Heart left ventricle (tissue), 16 donors: ENCODE results near the gene SLX9. TPM values are rescaled to one million over a fixed set of nuclear protein-coding genes. Genes with fewer than 3 reads are reported as not detected.
A peak's percentile ranks its signal among the peaks of the same experiment; 100 is the strongest.

Source experiments
- ATAC-seq, 4 donors: fragments of 200-7000 bp; cut with Tn5 transposase; one replicate each; pipeline ENCODE4 v1.9.1; 2020 to 2022; ENCODE audit warnings: moderate library complexity in 4 of 4, mild to moderate bottlenecking in 3 of 4, moderate number of reproducible peaks in 1 of 4
- DNase-seq, 5 donors: peaks; one replicate each; pipeline ENCODE4 v3.0.0-alpha.2; 2020
- H3K27ac ChIP-seq, 12 donors: fragments of 200-600 bp; sonication (generic) in 4 of 12; one replicate each; pipeline versions ENCODE4 v1.5.0 to v1.8.0; 2016 to 2022; ENCODE audit warnings: mild to moderate bottlenecking in 2 of 12
- H3K27me3 ChIP-seq, 9 donors: fragments of 200-600 bp; sonication (generic) in 2 of 9; one replicate each; pipeline versions ENCODE4 v1.5.1 to v1.8.0; 2016 to 2022; ENCODE audit warnings: mild to moderate bottlenecking in 3 of 9
- H3K36me3 ChIP-seq, 9 donors: fragments of 200-600 bp; sonication (generic) in 2 of 9; one replicate each; pipeline versions ENCODE4 v1.5.0 to v1.8.0; 2018 to 2022; ENCODE audit warnings: mild to moderate bottlenecking in 2 of 9
- H3K4me1 ChIP-seq, 12 donors: fragments of 200-600 bp; sonication (generic) in 4 of 12; one replicate each; pipeline versions ENCODE4 v1.5.0 to v1.8.0; 2016 to 2022; ENCODE audit warnings: mild to moderate bottlenecking in 3 of 12
- H3K4me3 ChIP-seq, 12 donors: fragments of 200-600 bp; sonication (generic) in 4 of 12; one replicate each; pipeline versions ENCODE4 v1.5.0 to v1.8.0; 2017 to 2022; ENCODE audit warnings: mild to moderate bottlenecking in 9 of 12, moderate library complexity in 4 of 12
- H3K9me3 ChIP-seq, 12 donors: fragments of 200-600 bp; sonication (generic) in 4 of 12; one replicate each; pipeline versions ENCODE4 v1.5.0 to v1.8.0; 2016 to 2022; ENCODE audit warnings: mild to moderate bottlenecking in 1 of 12
- POLR2A ChIP-seq, 2 donors: fragments of 450-650 bp; IDR thresholded peaks; one replicate each; pipeline ENCODE4 v1.6.1; 2017; ENCODE audit warnings: antibody characterized with exemption in 2 of 2, mild to moderate bottlenecking in 2 of 2, moderate library complexity in 2 of 2
- WGBS, 4 donors: extraction: QIAGEN DNeasy Blood & Tissue Kit in 2 of 4; methylation state at CpG; one replicate each; pipeline versions ENCODE4 v1.1.5 to v1.1.7; 2013 to 2018; 5-methylcytosine and 5-hydroxymethylcytosine counted together
- intact Hi-C, 10 donors: fragments of 100-400 bp; cut with DNase I; formaldehyde crosslinking; loops; one replicate each; pipeline versions ENCODE4 v1.11.1 to v1.14.2; 2022
- polyA plus RNA-seq, 2 donors: library from polyadenylated mRNA; stranded (reverse); fragments of 200-250 nt; gene quantifications; one replicate each; pipeline ENCODE4 v1.2.3, GENCODE V29; 2013
- total RNA-seq, 9 donors: library from RNA; depleted of rRNA in 2 of 9; stranded (reverse); fragments of >200 nt in 2 of 9; fragmentation: NEBNext Ultra II Directional in 3 of 9; extraction: Animal tissue kit (Norgen Biotek cat#: 25700) in 3 of 9; gene quantifications; one replicate each; pipeline versions ENCODE4 v1.1.0 to v1.2.4, GENCODE V29; 2016 to 2023
- TF ChIP-seq, protein P1 (sequence below), 12 donors: fragments of 200-600 bp; sonication (generic) in 4 of 12; IDR thresholded peaks; one replicate each; pipeline versions ENCODE4 v1.5.0 to v1.8.0; 2018 to 2022; ENCODE audit warnings: antibody characterized with exemption in 12 of 12, mild to moderate bottlenecking in 5 of 12
- donor health status: ischemic (EF 13 %, LVEDD 7.1; RV severe dilation, severe dysfunction).
- donor health status: healthy with polysubstance abuse.
- donor health status: DM: no; HTN: yes; CAD: no.
- donor health status: DM: no; HTN: no; CAD: no.
- donor health status: ischemic (EF 25% LVEDD 6.9; RV normal size, moderate dysfunction).
- donor health status: ischemic (EF 25% LVEDD 5.7; RV mildly dilated, moderate dysfunction).
- donor health status: healthy.
- donor health status: DM: yes; HTN: yes; CAD: no.
- donor health status: ischemic (EF 35%, LVEDD 5.7; RV mildly dilated, moderate dysfunction).
- donor health status: nonischemic (EF 11% LVEDD 7.7; RV severe dilation, severe dysfunction).
- donor health status: DM: yes; HTN: yes; CAD: no.
- donor health status: PGD.
- donor health status: ischemic (EF 29% LVEDD 5.4; RV normal size, mild dysfunction).
- donor health status: nonischemic (EF 23%, LVEDD 6.1; RV moderate dilation, normal function).

SLX9 gene
- total and polyA plus RNA-seq, 11 donors = 38.5 to 77.8 (median 49.1) TPM

DNA sequence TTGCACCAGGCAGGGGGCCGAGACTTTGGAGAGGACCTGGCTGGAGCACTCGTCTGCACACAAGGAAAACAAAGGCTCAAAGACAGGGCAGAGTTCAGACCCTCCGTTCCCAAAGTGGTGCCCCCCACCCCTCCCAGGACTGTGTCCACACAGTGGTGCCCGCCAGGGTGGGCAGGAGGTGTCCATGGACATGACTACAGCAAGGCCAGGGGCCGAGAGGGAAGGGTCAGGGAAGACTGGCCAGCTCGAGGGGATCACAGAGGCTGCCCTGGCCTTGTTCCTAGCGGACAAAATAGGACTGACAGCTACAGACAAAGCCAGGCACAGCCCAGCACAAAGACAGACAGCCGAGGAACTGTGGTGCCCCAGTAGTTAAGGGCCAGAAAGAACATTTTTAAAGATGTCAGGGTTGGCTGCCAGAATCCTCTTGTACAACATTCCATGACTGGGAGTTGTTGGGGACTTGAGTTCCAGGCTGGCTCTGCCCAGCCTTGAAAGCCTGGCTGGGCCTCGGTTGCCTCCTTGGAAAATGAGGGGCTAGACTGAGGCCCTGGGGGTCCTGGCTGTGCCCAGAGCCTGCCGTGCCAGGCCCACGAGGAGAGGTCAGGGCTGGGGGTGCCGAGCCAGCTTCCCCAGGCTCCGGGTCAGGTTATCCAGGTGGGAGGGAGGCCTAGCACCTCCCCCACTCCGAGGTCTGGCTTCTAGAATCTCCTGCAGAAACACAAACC, 63.7 kb downstream of the SLX9 start:
- H3K27ac ChIP-seq = peak overlapping the region in 2 of 12 donors; percentile 42 to 66
- DNase-seq (peak in 3 of 5 donors; percentile 24 to 40 (median 28)), ATAC-seq (peak in 2 of 4 donors; percentile 21)
- H3K4me1 ChIP-seq = peaks cover 0 to 22% (median 4%) of the 10 kb centered on the region in 12 donors
- 68 to 83% (median 82%) methylated on average over 9 to 14 of the region's 14 CpGs for WGBS, 4 donors
- intact Hi-C loops = no loop called here
- TF ChIP-seq POLR2A (IDR thresholded peaks at IDR 0.05) = no peak
- TF ChIP-seq, protein P1, sequence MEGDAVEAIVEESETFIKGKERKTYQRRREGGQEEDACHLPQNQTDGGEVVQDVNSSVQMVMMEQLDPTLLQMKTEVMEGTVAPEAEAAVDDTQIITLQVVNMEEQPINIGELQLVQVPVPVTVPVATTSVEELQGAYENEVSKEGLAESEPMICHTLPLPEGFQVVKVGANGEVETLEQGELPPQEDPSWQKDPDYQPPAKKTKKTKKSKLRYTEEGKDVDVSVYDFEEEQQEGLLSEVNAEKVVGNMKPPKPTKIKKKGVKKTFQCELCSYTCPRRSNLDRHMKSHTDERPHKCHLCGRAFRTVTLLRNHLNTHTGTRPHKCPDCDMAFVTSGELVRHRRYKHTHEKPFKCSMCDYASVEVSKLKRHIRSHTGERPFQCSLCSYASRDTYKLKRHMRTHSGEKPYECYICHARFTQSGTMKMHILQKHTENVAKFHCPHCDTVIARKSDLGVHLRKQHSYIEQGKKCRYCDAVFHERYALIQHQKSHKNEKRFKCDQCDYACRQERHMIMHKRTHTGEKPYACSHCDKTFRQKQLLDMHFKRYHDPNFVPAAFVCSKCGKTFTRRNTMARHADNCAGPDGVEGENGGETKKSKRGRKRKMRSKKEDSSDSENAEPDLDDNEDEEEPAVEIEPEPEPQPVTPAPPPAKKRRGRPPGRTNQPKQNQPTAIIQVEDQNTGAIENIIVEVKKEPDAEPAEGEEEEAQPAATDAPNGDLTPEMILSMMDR (IDR thresholded peaks at IDR 0.05) = peak in 2 of 12 donors; percentile 5 to 26
- peaks cover 0 to 22% (median 0%) of the 10 kb centered on the region in 12 donors for H3K9me3 ChIP-seq
- no peaks in the 10 kb centered on the region for H3K36me3 ChIP-seq
- no peak overlapping the region for H3K4me3 ChIP-seq
- H3K27me3 ChIP-seq = no peaks in the 10 kb centered on the region

DNA sequence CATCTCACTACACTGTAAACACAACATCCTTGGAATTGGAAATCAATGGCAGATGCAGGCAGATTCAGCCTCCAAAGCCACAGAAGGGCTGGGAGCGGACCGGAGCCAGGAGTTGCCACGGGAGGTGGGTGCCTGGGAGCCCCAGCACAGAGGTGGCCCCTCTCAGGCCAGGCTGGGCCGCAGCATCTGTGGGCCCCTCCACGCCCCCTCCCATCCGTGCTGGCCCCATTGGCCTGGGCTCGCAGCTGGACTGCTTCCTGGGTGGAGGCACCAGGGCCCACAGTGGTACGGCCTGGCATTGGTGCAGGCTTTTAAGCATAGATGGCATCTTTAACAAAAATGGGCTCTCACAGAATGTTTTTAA, 64.2 kb downstream of the SLX9 start:
- intact Hi-C loops = no loop called here
- no peaks in the 10 kb centered on the region for H3K27me3 ChIP-seq
- peaks cover 0 to 22% (median 0%) of the 10 kb centered on the region in 12 donors for H3K9me3 ChIP-seq
- no peak overlapping the region for H3K4me3 ChIP-seq
- H3K36me3 ChIP-seq = no peaks in the 10 kb centered on the region
- 85 to 98% (median 96%) methylated on average over 8 of the region's 8 CpGs for WGBS, 4 donors
- DNase-seq (peak in 3 of 5 donors; percentile 7 to 53 (median 18)), ATAC-seq (no peak)
- TF ChIP-seq, protein P1 (IDR thresholded peaks at IDR 0.05) = no peak
- TF ChIP-seq POLR2A (IDR thresholded peaks at IDR 0.05) = no peak
- H3K27ac ChIP-seq = peak overlapping the region in 1 of 12 donors; percentile 66
- peaks cover 0 to 22% (median 4%) of the 10 kb centered on the region in 12 donors for H3K4me1 ChIP-seq

DNA sequence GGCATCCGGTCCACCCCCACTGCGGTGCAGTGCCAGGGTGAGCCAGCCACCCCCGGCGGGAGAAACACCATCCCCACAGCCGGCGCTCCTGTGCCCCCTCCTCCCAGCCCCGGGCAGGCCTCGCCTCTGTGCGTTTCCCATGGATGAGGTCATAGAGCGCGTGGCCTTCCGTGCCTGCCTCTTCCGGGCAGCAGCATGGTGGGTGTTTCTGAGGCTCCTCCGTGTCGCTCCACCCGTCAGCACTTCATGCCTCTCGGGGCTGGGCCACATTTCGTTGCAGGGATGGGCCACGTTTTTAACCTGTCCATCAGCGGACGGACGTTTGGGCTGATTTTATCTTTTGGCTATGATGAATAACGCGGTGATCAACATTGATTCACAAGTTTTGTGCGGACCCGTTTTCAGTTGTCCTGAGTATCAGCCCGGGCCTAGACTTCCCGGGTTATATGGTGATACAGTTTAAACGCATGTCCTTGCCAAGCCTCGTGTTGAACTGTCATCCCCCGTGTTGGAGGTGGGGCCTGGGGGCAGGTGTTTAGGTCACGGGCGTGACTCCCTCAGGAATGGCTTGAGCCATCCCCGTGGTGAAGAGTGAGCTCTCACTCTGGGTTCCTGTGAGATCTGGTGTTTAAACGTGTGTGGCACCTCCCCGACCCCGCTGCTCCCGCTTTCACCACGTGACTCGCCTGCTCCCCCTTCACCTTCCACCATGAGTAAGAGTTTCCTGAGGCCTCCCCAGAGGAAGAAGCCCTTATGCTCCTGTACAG, 64.8 kb downstream of the SLX9 start:
- Histone ChIP-seq H3K4me1 (peaks cover 0 to 22% (median 4%) of the 10 kb centered on the region in 12 donors), H3K27ac (no peak overlapping the region)

More for the DNA sequence above, 64.8 kb downstream of the SLX9 start:
- intact Hi-C loops = no loop called here
- Histone ChIP-seq H3K36me3 (no peaks in the 10 kb centered on the region), H3K9me3 (peaks cover 0 to 22% (median 0%) of the 10 kb centered on the region in 12 donors), H3K4me3 (no peak overlapping the region), H3K27me3 (no peaks in the 10 kb centered on the region)
- ATAC-seq = no peak
- DNase-seq = peak in 4 of 5 donors; percentile 4 to 51 (median 22)
- 86 to 90% (median 87%) methylated on average over 40 of the region's 40 CpGs for WGBS, 4 donors
- no peak for TF ChIP-seq POLR2A (IDR thresholded peaks at IDR 0.05)
- TF ChIP-seq, protein P1 (IDR thresholded peaks at IDR 0.05) = no peak
